Ishikawa (cell line): ENCODE data around the gene FSHR.

ENCODE experiments used
- CEBPB ChIP-seq: IDR thresholded peaks from 2 replicates; pipeline ENCODE4 v1.6.1; 2012
- CREB1 ChIP-seq: IDR thresholded peaks from 2 replicates; pipeline ENCODE4 v1.6.1; 2012; ENCODE audit warnings: low read depth
- EGR1 ChIP-seq: IDR thresholded peaks from 2 replicates; pipeline ENCODE4 v1.6.1; 2012
- EP300 ChIP-seq: IDR thresholded peaks from 2 replicates; pipeline ENCODE4 v1.6.1; 2012; ENCODE audit warnings: borderline replicate concordance
- FOXM1 ChIP-seq: IDR thresholded peaks from 2 replicates; pipeline ENCODE4 v1.6.1; 2012; ENCODE audit warnings: low read depth, borderline replicate concordance
- MAX ChIP-seq: IDR thresholded peaks from 2 replicates; pipeline ENCODE4 v1.6.1; 2012
- NFIC ChIP-seq: IDR thresholded peaks from 2 replicates; pipeline ENCODE4 v1.6.1; 2012
- RAD21 ChIP-seq: IDR thresholded peaks from 2 replicates; pipeline ENCODE4 v1.6.1; 2012; ENCODE audit warnings: low read depth
- REST ChIP-seq: IDR thresholded peaks from 2 replicates; pipeline ENCODE4 v1.6.1; 2012; ENCODE audit warnings: low read depth, mild to moderate bottlenecking
- TAF1 ChIP-seq: IDR thresholded peaks from 2 replicates; pipeline ENCODE4 v1.6.1; 2012; ENCODE audit warnings: low read depth, mild to moderate bottlenecking
- TCF12 ChIP-seq: IDR thresholded peaks from 2 replicates; pipeline ENCODE4 v1.6.1; 2012; ENCODE audit warnings: low read depth
- TEAD4 ChIP-seq: IDR thresholded peaks from 2 replicates; pipeline ENCODE4 v1.6.1; 2012
- YY1 ChIP-seq: IDR thresholded peaks from 2 replicates; pipeline ENCODE4 v1.6.1; 2012; ENCODE audit warnings: low read depth
- ZBTB7A ChIP-seq: IDR thresholded peaks from 2 replicates; pipeline ENCODE4 v1.6.1; 2012; ENCODE audit warnings: low read depth
- TF ChIP-seq, protein P1 (sequence below): IDR thresholded peaks from 2 replicates; pipeline ENCODE4 v1.6.1; 2012

The FSHR gene

GRCh38 chr2:49154891-49155290, 576 bp upstream of the FSHR start:
- no peak for TF ChIP-seq TEAD4
- TF ChIP-seq CEBPB, result no peak
- no peak for TF ChIP-seq TCF12
- no peak for TF ChIP-seq RAD21
- TF ChIP-seq TAF1, result no peak
- TF ChIP-seq REST, result no peak
- no peak for TF ChIP-seq MAX
- no peak for TF ChIP-seq NFIC
- TF ChIP-seq FOXM1, result no peak
- TF ChIP-seq ZBTB7A, result no peak
- no peak for TF ChIP-seq EP300
- no peak for TF ChIP-seq EGR1
- TF ChIP-seq CREB1, result no peak
- TF ChIP-seq, protein P1, sequence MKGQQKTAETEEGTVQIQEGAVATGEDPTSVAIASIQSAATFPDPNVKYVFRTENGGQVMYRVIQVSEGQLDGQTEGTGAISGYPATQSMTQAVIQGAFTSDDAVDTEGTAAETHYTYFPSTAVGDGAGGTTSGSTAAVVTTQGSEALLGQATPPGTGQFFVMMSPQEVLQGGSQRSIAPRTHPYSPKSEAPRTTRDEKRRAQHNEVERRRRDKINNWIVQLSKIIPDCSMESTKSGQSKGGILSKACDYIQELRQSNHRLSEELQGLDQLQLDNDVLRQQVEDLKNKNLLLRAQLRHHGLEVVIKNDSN, result no peak
- TF ChIP-seq YY1, result no peak

GRCh38 chr2:49153252-49153651, 1.1 kb downstream of the FSHR start:
- TF ChIP-seq EGR1 (no peak), CEBPB (no peak), RAD21 (no peak), CREB1 (no peak), TCF12 (no peak), TEAD4 (no peak), TAF1 (no peak), FOXM1 (no peak), REST (no peak), NFIC (no peak), YY1 (no peak), MAX (no peak), ZBTB7A (no peak), EP300 (no peak)
- TF ChIP-seq, protein P1, result no peak

- no peak for TF ChIP-seq CREB1
- TF ChIP-seq CEBPB, result no peak
- TF ChIP-seq MAX, result no peak
- TF ChIP-seq REST, result no peak
- no peak for TF ChIP-seq NFIC
- TF ChIP-seq RAD21, result no peak
- TF ChIP-seq TAF1, result no peak
- no peak for TF ChIP-seq EP300
- TF ChIP-seq, protein P1, result no peak
- TF ChIP-seq ZBTB7A, result no peak
- no peak for TF ChIP-seq TCF12
- no peak for TF ChIP-seq TEAD4
- no peak for TF ChIP-seq YY1
- TF ChIP-seq FOXM1, result no peak
These were observed 1.5 kb downstream of the FSHR start for GRCh38 chr2:49152824-49153223.

GRCh38 chr2:49146401-49146800, 7.9 kb downstream of the FSHR start:
- TF ChIP-seq ZBTB7A (no peak), EGR1 (no peak), YY1 (no peak), TAF1 (no peak), RAD21 (no peak), TCF12 (no peak), NFIC (no peak), CREB1 (no peak), TEAD4 (no peak), FOXM1 (no peak), CEBPB (no peak), EP300 (no peak), MAX (no peak), REST (no peak)
- TF ChIP-seq, protein P1, result no peak
